Neutrophil (primary cell): ENCODE results near the gene PPME1.
"Not testable (repeated sequence)": the region's sequence is repeated elsewhere in the genome, so short reads cannot be mapped to it uniquely, and the experiment has no call there.

Experiments
- H3K27ac ChIP-seq: fragments of 200-600 bp; sonication (generic); 2 replicates; pipeline ENCODE4 v1.5.1; 2016; ENCODE audit warnings: mild to moderate bottlenecking, moderate library complexity
- H3K27me3 ChIP-seq: fragments of 200-600 bp; sonication (generic); 2 replicates; pipeline ENCODE4 v1.6.0; 2016; ENCODE audit warnings: mild to moderate bottlenecking
- H3K36me3 ChIP-seq: fragments of 200-600 bp; sonication (generic); 2 replicates; pipeline ENCODE4 v1.5.1; 2017
- H3K4me1 ChIP-seq, 2 experiments: fragments of 200-600 bp in 1 of 2; sonication (generic) in 1 of 2; 1 replicate in 1 of 2; 2 replicates in 1 of 2; pipeline versions ENCODE4 v1.5.1 to v1.6.1; 2013 to 2016; ENCODE audit warnings: low read depth in 1 of 2, low read length in 1 of 2, mild to moderate bottlenecking in 1 of 2, moderate library complexity in 1 of 2; ENCODE audit not compliant: control insufficient read depth in 1 of 2, insufficient read depth in 1 of 2
- H3K4me3 ChIP-seq, 2 experiments: fragments of 200-600 bp in 1 of 2; sonication (generic) in 1 of 2; 1 replicate in 1 of 2; 2 replicates in 1 of 2; pipeline ENCODE4 v1.5.1; 2013 to 2016; ENCODE audit warnings: low read depth in 1 of 2, low read length in 1 of 2, mild to moderate bottlenecking in 1 of 2, moderate library complexity in 1 of 2
- H3K9me3 ChIP-seq: fragments of 200-600 bp; sonication (generic); 2 replicates; pipeline ENCODE4 v1.5.1; 2016
- TF ChIP-seq, protein P1 (sequence below): fragments of 200-600 bp; sonication (generic); IDR thresholded peaks from 2 replicates; pipeline ENCODE4 v1.5.1; 2016; ENCODE audit warnings: antibody characterized with exemption

The PPME1 gene

DNA sequence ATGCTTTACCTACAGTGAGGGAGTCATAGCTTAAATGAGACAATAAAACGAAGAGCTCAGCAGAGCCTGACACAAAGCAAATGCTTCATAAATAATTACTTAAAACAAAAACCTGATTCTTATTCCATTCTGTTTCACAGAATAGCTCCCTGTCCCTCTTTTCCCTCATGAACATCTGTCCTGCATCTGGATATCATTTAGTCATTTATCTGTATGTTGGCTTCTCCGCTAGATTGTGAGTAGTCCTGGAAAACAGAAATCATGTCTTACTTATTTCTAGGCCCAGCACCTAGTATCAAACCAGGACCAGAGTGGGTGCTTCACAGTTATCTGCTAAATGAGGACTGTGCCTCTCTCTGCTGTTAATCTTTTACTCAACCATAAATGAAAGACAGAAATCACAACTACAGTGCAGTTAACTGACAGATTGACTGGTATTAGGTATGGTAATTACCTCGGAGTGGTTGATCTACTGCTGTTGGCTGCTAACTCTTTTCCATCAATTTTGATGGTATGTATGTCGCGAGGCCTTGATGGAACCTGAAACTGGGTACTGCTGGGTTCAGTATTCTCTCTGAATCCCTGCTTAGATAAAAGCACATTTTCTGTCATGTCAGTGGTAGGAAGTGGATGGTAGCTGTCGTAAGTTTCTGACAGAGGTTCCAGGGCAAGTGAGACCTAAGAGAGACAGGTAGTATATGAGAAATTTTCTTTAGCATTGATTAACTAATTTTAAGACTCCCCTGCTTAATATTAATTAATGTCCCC, 31.8 kb upstream of the PPME1 start:
- no peak overlapping the region for H3K27ac ChIP-seq
- H3K27me3 ChIP-seq, result no peaks in the 10 kb centered on the region
- no peak overlapping the region for H3K4me3 ChIP-seq
- peaks cover 43% of the 10 kb centered on the region for H3K36me3 ChIP-seq
- TF ChIP-seq, protein P1, sequence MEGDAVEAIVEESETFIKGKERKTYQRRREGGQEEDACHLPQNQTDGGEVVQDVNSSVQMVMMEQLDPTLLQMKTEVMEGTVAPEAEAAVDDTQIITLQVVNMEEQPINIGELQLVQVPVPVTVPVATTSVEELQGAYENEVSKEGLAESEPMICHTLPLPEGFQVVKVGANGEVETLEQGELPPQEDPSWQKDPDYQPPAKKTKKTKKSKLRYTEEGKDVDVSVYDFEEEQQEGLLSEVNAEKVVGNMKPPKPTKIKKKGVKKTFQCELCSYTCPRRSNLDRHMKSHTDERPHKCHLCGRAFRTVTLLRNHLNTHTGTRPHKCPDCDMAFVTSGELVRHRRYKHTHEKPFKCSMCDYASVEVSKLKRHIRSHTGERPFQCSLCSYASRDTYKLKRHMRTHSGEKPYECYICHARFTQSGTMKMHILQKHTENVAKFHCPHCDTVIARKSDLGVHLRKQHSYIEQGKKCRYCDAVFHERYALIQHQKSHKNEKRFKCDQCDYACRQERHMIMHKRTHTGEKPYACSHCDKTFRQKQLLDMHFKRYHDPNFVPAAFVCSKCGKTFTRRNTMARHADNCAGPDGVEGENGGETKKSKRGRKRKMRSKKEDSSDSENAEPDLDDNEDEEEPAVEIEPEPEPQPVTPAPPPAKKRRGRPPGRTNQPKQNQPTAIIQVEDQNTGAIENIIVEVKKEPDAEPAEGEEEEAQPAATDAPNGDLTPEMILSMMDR, result no peak
- no peaks in the 10 kb centered on the region for H3K4me1 ChIP-seq
- H3K9me3 ChIP-seq, result no peaks in the 10 kb centered on the region

DNA sequence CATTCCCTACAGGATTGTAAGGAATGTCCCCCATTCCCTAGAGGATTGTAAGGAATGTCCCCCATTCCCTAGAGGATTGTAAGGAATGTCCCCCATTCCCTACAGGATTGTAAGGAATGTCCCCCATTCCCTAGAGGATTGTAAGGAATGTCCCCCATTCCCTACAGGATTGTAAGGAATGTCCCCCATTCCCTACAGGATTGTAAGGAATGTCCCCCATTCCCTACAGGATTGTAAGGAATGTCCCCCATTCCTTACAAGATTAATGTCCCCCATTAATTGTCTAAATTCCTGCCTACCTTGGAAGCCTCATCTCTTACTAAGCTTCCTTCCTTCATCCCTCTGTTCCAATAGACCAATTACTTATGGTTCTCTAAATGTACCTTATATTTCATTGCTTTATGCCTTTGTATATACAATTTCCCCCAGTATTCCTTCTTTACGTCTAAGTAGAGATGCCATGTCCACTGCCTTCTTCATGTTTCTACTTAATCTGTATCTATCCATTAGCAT, 31.1 kb upstream of the PPME1 start:
- not testable (repeated sequence) for H3K27ac ChIP-seq, H3K4me3 ChIP-seq, H3K9me3 ChIP-seq, H3K27me3 ChIP-seq, H3K4me1 ChIP-seq
- H3K36me3 ChIP-seq, result peaks cover 43% of the 10 kb centered on the region

DNA sequence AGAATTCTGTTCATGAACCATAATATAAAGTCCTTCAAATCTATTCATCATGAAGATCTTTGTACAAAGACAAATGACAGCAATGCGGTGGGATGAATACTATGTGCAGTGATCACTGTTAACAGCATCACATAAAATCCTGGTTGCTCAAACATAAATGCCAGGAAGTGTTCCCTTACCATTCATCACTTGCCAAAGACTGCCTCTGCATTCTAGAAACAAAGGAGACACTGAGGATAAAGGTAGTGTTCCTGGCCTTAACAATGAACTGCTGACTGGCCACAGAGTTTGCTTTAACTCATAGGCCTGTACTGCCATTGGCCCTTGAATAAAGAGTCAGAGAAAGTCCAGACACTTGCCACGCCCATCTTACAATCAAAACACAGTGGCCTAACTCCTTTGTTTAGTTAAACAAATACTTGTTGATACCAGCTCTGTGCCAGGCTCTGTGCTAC, 29.8 kb upstream of the PPME1 start:
- Histone ChIP-seq H3K36me3 (peaks cover 31% of the 10 kb centered on the region), H3K9me3 (no peaks in the 10 kb centered on the region), H3K27me3 (no peaks in the 10 kb centered on the region), H3K4me3 (no peak overlapping the region), H3K4me1 (no peaks in the 10 kb centered on the region), H3K27ac (no peak overlapping the region)
- TF ChIP-seq, protein P1, result no peak

DNA sequence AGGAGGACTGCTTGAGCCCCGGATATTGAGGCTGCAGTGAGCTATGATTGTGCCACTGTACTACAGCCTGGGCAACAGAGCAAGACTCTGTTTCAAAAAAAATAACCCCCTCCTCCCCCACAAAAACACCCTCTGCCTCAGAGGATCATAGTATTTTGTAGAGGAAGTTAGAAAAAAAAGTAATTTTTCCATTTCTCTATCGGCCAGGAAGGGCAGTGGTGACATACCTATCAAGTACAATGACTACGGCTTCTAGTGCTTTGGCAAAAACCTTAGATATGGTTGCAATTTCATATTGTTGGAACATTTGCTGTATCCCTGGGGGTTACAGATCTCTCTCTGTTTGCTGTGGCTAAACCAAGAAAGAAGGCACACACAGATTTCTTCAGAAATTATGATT, 29.2 kb upstream of the PPME1 start:
- H3K27ac ChIP-seq, result no peak overlapping the region
- TF ChIP-seq, protein P1, result no peak

DNA sequence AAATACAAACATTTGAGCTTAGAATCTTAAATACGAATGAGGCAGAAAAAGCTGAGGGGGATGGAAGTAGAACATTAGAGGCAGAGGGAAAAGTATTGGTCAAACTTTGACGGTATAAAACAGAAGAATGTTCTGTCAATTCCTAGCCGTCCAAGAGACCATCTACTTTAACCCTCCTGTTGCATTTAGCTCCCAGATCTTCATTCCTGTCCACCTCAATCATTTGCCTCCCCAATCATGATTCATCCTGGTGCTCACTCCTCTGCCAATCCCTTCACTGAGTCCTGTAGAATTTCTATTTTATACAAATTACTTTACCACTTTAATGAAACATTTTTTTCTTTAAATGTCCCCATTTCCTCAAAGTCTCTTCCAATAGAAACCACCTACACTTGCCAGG, 28.5 kb upstream of the PPME1 start:
- TF ChIP-seq, protein P1, result no peak
- Histone ChIP-seq H3K4me1 (no peaks in the 10 kb centered on the region), H3K36me3 (peaks cover 21% of the 10 kb centered on the region), H3K27me3 (no peaks in the 10 kb centered on the region), H3K4me3 (no peak overlapping the region), H3K27ac (no peak overlapping the region), H3K9me3 (no peaks in the 10 kb centered on the region)

More for the DNA sequence above, 29.2 kb upstream of the PPME1 start:
- Histone ChIP-seq H3K4me3 (no peak overlapping the region), H3K4me1 (no peaks in the 10 kb centered on the region), H3K36me3 (peaks cover 26% of the 10 kb centered on the region), H3K27me3 (no peaks in the 10 kb centered on the region), H3K9me3 (no peaks in the 10 kb centered on the region)

DNA sequence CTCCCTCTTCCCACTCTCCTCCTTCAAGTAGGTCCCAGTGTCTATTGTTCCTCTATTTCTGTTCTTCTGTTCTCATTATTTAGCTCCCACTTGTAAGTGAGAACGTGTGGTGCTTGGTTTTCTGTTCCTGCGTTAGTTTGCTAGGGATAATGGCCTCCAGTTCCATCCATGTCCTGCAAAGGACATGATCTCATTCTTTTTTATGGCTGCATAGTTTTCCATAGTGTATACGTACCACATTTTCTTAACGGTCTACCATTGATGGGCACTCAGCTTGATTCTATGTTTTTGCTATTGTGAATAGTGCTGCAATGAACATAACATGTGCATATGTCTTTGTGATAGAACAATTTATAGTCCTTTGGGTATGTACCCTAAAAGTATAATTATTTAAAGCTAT, 26.5 kb upstream of the PPME1 start:
- H3K4me3 ChIP-seq, result no peak overlapping the region
- TF ChIP-seq, protein P1, result no peak
- no peaks in the 10 kb centered on the region for H3K9me3 ChIP-seq
- H3K36me3 ChIP-seq, result peaks cover under 1% of the 10 kb centered on the region
- no peaks in the 10 kb centered on the region for H3K27me3 ChIP-seq
- no peaks in the 10 kb centered on the region for H3K4me1 ChIP-seq
- H3K27ac ChIP-seq, result no peak overlapping the region
